Fibroblast of peridontal ligament (primary cell): ENCODE results near the gene ZNF326.
"Not testable (repeated sequence)": the region's sequence is repeated elsewhere in the genome, so short reads cannot be mapped to it uniquely, and the experiment has no call there.

ENCODE experiments used
- DNase-seq: peaks from one replicate; pipeline ENCODE4 v3.0.0-alpha.2; 2010; ENCODE audit errors: extremely low read depth

Gene ZNF326

DNA sequence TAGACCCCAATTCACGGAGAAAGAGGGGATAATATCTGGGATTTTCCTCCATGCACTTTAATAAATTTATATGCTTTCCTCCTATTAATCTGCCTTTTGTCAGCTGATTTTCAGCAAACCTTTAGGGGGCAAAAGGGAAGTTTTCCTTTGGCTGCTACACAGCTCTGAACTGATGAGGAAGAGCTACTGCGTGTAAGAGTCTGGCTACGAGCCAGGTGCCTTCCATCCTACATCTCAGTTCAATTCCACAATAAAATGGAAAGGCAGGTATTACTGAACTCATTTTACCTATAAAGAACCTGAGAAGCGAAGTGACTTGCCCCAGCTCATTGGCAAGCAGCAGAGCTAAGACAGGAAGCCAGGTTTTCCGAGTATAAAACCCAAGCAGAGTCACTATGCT lies 28.3 kb upstream of the ZNF326 start:
- DNase-seq: no peak

- no peak for DNase-seq
Measured at GRCh38 chr1:89971600-89971999, 23.3 kb upstream of the ZNF326 start.

DNA sequence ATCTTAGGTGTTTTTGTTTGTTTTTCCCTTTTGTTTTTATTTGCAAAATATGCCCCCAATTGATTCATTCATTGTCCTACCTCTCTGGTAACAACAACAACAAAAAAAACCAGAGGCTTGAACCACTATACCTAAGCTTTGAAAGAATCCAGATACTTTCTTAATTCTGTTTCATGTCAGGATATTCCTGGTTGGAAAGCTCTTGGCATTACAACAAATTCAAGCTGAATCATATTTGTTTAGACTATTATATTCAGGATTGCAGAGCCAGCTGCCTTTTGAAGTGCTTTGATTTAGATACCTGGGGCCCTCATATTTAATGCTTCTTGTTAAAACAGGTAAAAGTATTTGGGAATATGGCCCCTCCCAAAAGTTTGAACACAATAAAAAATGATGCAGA lies 22.9 kb upstream of the ZNF326 start:
- no peak for DNase-seq

- no peak for DNase-seq
Measured at GRCh38 chr1:89973471-89974127, 21.3 kb upstream of the ZNF326 start.

- no peak for DNase-seq
Measured at GRCh38 chr1:89974256-89974655, 20.7 kb upstream of the ZNF326 start.

GRCh38 chr1:89974696-89975470 lies 20.0 kb upstream of the ZNF326 start:
- DNase-seq: peak; percentile 94

DNA sequence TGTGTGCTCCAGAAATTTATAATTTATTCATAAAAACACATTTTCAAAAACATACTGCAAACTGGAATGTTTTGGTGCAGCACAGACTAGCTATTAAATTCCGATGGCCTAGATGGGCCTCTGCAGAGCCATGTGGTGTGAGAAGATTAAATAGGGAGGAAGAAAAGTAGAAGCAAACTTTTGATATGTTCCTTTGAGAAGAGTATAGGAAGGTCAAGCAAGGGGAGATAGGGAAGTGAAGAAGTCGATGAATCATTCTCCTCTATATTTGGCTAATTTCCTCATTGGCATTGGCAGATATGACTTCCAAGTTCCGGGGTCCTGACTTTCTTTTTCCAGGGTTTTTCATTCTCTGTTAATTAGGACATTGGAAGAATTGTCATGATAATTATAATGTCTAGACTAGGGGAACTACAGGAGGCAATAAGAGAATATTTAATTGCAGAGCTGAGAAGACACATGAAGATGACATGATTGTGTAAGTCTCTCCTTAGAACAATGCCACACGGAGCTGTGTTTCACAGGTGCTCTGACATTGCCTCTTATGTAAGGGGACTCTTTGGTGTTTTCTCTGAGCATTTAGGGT lies 19.3 kb upstream of the ZNF326 start:
- no peak for DNase-seq

DNA sequence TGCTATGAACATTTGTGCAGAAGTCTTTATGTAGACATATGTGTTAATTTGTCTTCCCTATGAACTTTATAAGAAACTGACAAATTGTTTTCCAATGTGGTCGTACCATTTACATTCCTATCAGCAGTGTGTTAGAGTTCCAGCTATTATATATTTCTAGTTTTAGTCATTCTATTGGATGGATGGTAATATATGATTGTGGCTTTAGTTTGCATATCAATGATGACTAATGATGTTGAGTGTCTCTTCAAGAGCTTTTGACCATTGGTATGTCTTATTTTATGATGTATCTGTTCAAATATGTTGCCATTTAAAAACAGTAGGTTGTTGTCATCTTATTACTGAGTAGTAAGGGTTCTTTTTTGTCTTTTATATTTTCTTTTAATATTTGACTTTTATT lies 16.2 kb upstream of the ZNF326 start:
- peak; percentile 29 for DNase-seq

- peak; percentile 47 for DNase-seq
Measured at GRCh38 chr1:89980605-89981004, 14.3 kb upstream of the ZNF326 start.

- not testable (repeated sequence) for DNase-seq
Measured at GRCh38 chr1:89982846-89983245, 12.1 kb upstream of the ZNF326 start.

DNA sequence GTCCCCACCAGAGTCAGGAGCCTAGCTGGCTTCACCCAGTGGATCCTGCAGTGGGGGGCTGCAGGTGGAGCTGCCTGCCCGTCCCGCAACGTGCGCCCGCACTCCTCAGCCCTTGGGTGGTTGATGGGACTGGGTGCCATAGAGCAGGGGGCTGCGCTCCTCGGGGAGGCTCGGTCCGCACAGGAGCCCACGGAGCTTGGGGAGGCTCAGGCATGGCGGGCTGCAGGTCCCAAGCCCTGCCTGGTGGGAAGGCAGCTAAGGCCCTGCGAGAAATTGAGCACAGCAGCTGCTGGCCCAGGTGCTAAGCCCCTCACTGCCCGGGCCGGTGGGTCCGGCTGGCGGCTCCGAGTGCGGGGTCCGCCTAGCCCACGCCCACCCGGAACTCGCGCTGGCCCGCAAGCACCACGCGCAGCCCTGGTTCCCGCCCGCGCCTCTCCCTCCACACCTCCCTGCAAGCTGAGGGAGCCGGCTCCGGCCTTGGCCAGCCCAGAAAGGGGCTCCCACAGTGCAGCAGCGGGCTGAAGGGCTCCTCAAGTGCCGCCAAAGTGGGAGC lies 10.3 kb upstream of the ZNF326 start:
- not testable (repeated sequence) for DNase-seq

DNA sequence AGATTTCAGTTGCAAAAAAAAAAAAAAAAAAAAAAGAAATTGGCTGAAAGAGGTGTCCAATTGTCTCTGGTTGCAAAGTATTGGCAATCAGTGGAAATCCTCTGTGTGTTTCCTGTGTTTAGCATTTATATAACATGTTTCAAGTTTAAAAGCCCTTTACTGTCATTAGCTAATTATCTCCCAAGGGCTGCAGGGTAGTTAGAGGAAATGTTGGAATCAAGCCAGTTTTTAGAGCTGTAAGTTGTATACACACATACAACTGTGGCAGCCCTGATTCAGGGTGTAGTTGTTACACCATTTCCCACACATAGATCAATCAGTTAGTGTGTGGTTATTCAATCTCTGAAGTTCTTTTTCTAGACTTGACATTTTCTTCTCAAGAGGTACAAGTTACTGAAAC lies 8.9 kb upstream of the ZNF326 start:
- no peak for DNase-seq

DNA sequence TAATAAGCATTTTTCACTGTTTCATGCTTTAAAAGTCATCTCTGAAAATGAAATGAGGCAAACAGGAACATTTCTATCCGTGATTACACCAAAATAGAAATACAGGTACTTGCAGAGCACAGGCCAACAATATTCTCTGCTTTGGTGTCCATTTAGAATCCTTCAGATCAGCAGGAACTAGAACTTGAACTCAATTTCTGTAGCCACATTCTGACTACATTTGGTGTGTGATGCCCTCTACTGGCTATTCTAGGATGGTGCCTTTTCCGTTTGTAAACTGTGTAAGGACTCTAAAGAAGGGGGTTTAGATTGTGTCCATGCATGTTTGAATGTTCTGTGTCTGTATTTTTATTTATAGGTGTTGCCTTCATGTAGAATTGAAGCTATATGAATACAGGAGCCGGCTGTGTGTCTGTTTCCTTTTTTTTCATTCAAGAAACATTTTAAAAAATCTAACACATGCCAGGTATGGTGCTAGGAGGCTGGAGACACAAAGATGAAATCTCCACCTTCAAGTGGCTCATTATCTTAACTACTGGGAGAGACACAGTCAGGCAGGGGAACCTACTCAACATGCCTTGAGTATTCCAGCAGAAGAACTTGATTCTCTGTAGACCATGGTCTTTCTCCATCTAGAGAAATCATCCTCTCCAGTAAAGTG lies 7.6 kb upstream of the ZNF326 start:
- DNase-seq: peak; percentile 91

GRCh38 chr1:89989099-89989498 lies 5.8 kb upstream of the ZNF326 start:
- DNase-seq: no peak

- DNase-seq: no peak
Measured at GRCh38 chr1:89989799-89990198, 5.1 kb upstream of the ZNF326 start.

- DNase-seq: no peak
Measured at GRCh38 chr1:89990976-89991831, 3.7 kb upstream of the ZNF326 start.

GRCh38 chr1:89993541-89993940 lies 1.4 kb upstream of the ZNF326 start:
- DNase-seq: no peak

- DNase-seq: no peak
Measured at GRCh38 chr1:89994231-89994804, 592 bp upstream of the ZNF326 start.

- peak; percentile 53 for DNase-seq
Measured at GRCh38 chr1:89995598-89996449, 914 bp downstream of the ZNF326 start.
